CD14-positive monocyte (primary cell): ENCODE data around the gene SIRPB1. TPM values are rescaled to one million over a fixed set of nuclear protein-coding genes. Genes with fewer than 3 reads are reported as not detected.

ENCODE experiments used
- DNase-seq, 3 donors: peaks; one replicate each; pipeline ENCODE4 v3.0.0-alpha.2; 2011 to 2022
- H2AFZ ChIP-seq: 2 replicates; pipeline ENCODE4 v1.6.0; 2012; ENCODE audit warnings: mild to moderate bottlenecking, low read depth, low read length, inconsistent platforms; ENCODE audit not compliant: insufficient read depth, poor library complexity, severe bottlenecking
- H3K27ac ChIP-seq, 2 donors: 1 replicate in 1 of 2; 2 replicates in 1 of 2; pipeline ENCODE4 v1.5.1; 2012 to 2013; ENCODE audit warnings: low read length in 2 of 2, control low read depth in 1 of 2, inconsistent platforms in 1 of 2, low read depth in 1 of 2, mild to moderate bottlenecking in 1 of 2
- H3K27me3 ChIP-seq, 2 donors: one replicate each; pipeline versions ENCODE4 v1.6.0 to v1.6.1; 2011 to 2013; ENCODE audit warnings: low read length in 2 of 2; ENCODE audit not compliant: control insufficient read depth in 2 of 2, insufficient read depth in 2 of 2
- H3K36me3 ChIP-seq, 2 donors: replicated peaks in 1 of 2; 1 replicate in 1 of 2; 2 replicates in 1 of 2; pipeline versions ENCODE4 v1.5.1 to v1.6.1; 2012 to 2013; ENCODE audit warnings: low read length in 2 of 2, control low read depth in 1 of 2, inconsistent platforms in 1 of 2, mild to moderate bottlenecking in 1 of 2; ENCODE audit not compliant: insufficient read depth in 2 of 2, control insufficient read depth in 1 of 2
- H3K4me1 ChIP-seq, 2 donors: 1 replicate in 1 of 2; 2 replicates in 1 of 2; pipeline versions ENCODE4 v1.5.1 to v1.6.1; 2012 to 2013; ENCODE audit warnings: low read length in 2 of 2, control low read depth in 1 of 2, inconsistent platforms in 1 of 2, mild to moderate bottlenecking in 1 of 2, moderate library complexity in 1 of 2; ENCODE audit not compliant: insufficient read depth in 2 of 2, control insufficient read depth in 1 of 2
- H3K4me2 ChIP-seq: replicated peaks from 2 replicates; pipeline ENCODE3; 2012; ENCODE audit warnings: low read length, moderate library complexity, mild to moderate bottlenecking; ENCODE audit not compliant: poor library complexity, severe bottlenecking; ENCODE audit errors: extremely low read depth
- H3K4me3 ChIP-seq, 3 experiments: fragments of 200-600 bp in 1 of 3; sonication (generic) in 1 of 3; replicated peaks in 1 of 3; 1 replicate in 2 of 3; 2 replicates in 1 of 3; pipeline ENCODE4 v1.5.1; 2011 to 2013; ENCODE audit warnings: low read length in 3 of 3, mild to moderate bottlenecking in 3 of 3, control low read depth in 2 of 3, low read depth in 2 of 3, inconsistent platforms in 1 of 3, moderate library complexity in 1 of 3
- H3K79me2 ChIP-seq: 2 replicates; pipeline ENCODE4 v1.6.0; 2012; ENCODE audit warnings: mild to moderate bottlenecking, control low read depth, inconsistent platforms, low read length, moderate library complexity; ENCODE audit not compliant: insufficient read depth
- H3K9ac ChIP-seq: 2 replicates; pipeline ENCODE4 v1.6.0; 2017; ENCODE audit warnings: low read length, mild to moderate bottlenecking; ENCODE audit not compliant: insufficient read depth, poor library complexity, severe bottlenecking
- H3K9me3 ChIP-seq, 2 donors: replicated peaks in 1 of 2; 1 replicate in 1 of 2; 2 replicates in 1 of 2; pipeline versions ENCODE4 v1.5.1 to v1.6.1; 2012 to 2013; ENCODE audit warnings: low read length in 2 of 2, control low read depth in 1 of 2; ENCODE audit not compliant: control insufficient read depth in 1 of 2, insufficient read depth in 1 of 2
- H4K20me1 ChIP-seq: 2 replicates; pipeline ENCODE4 v1.6.0; 2012; ENCODE audit warnings: mild to moderate bottlenecking, low read length, control low read depth, moderate library complexity; ENCODE audit not compliant: insufficient read depth
- H3K27ac Mint-ChIP-seq, 7 donors: one replicate each; pipeline ENCODE4 v1.8.0; 2020; ENCODE audit warnings: mild to moderate bottlenecking in 7 of 7, mixed read lengths in 7 of 7, moderate library complexity in 6 of 7, inconsistent platforms in 2 of 7
- H3K27me3 Mint-ChIP-seq, 3 donors: one replicate each; pipeline ENCODE4 v1.8.0; 2021 to 2022; ENCODE audit warnings: low read depth in 3 of 3, mild to moderate bottlenecking in 3 of 3, mixed read lengths in 3 of 3, moderate library complexity in 3 of 3, inconsistent platforms in 1 of 3
- H3K36me3 Mint-ChIP-seq, 2 donors: one replicate each; pipeline ENCODE4 v1.8.0; 2020; ENCODE audit warnings: mixed read lengths in 2 of 2, inconsistent platforms in 1 of 2, mild to moderate bottlenecking in 1 of 2
- H3K4me1 Mint-ChIP-seq: one replicate; pipeline ENCODE4 v1.8.0; 2020; ENCODE audit warnings: mild to moderate bottlenecking, mixed read lengths
- H3K4me3 Mint-ChIP-seq, 2 donors: one replicate each; pipeline ENCODE4 v1.8.0; 2020; ENCODE audit warnings: mild to moderate bottlenecking in 2 of 2, mixed read lengths in 2 of 2, moderate library complexity in 1 of 2
- H3K9me3 Mint-ChIP-seq, 7 donors: one replicate each; pipeline ENCODE4 v1.8.0; 2020 to 2022; ENCODE audit warnings: mixed read lengths in 7 of 7, mild to moderate bottlenecking in 6 of 7, moderate library complexity in 6 of 7, inconsistent platforms in 2 of 7
- CTCF ChIP-seq: fragments of 200-600 bp; IDR thresholded peaks from one replicate; pipeline ENCODE4 v1.8.0; 2022; ENCODE audit warnings: antibody characterized with exemption, mild to moderate bottlenecking
- WGBS: methylation state at CpG from one replicate; pipeline ENCODE4 v1.1.5; 2013; ENCODE audit warnings: missing lambda C conversion rate; ENCODE audit not compliant: insufficient coverage; 5-methylcytosine and 5-hydroxymethylcytosine counted together
- intact Hi-C, 2 donors: fragments of 100-400 bp; cut with micrococcal nuclease; formaldehyde crosslinking; loops; one replicate each; pipeline versions ENCODE4 v1.15.0 to v1.15.1; 2023
- polyA plus RNA-seq, 3 donors: library from polyadenylated mRNA; depleted of rRNA in 1 of 3; unstranded in 2 of 3; stranded (reverse) in 1 of 3; fragments of 300-500 nt in 2 of 3; fragments of >200 nt in 1 of 3; fragmentation: Illumina TruSeq in 2 of 3; gene quantifications; 1 replicate in 2 of 3; 2 replicates in 1 of 3; pipeline ENCODE4 v1.2.3, GENCODE V29; 2012 to 2021

SIRPB1 gene
- polyA plus RNA-seq, 3 donors: 132 to 437 (median 137) TPM

GRCh38 chr20:1588533-1589460 lies 31.0 kb downstream of the SIRPB1 start:
- DNase-seq: peak in 1 of 3 donors; percentile 88
- H3K4me1 ChIP-seq: peaks cover 0 to 60% of the 10 kb centered on the region in 2 donors
- H3K36me3 ChIP-seq: no peaks in the 10 kb centered on the region
- no peaks in the 10 kb centered on the region for H3K4me1 Mint-ChIP-seq
- H4K20me1 ChIP-seq: no peaks in the 10 kb centered on the region
- no peak for TF ChIP-seq CTCF
- peaks cover 0 to 14% of the 10 kb centered on the region in 2 donors for H3K36me3 Mint-ChIP-seq
- H3K27me3 ChIP-seq: no peaks in the 10 kb centered on the region
- peak overlapping the region in 3 of 7 donors; percentile 96 to 98 (median 96) for H3K27ac Mint-ChIP-seq
- H2AFZ ChIP-seq: no peak overlapping the region
- H3K27me3 Mint-ChIP-seq: no peaks in the 10 kb centered on the region
- H3K79me2 ChIP-seq: no peaks in the 10 kb centered on the region
- no peaks in the 10 kb centered on the region for H3K9me3 Mint-ChIP-seq
- H3K4me3 Mint-ChIP-seq: no peak overlapping the region
- peak overlapping the region in 1 of 3 experiments; percentile 54 for H3K4me3 ChIP-seq
- no peak overlapping the region for H3K4me2 ChIP-seq
- intact Hi-C loops: no loop called here
- H3K9ac ChIP-seq: no peak overlapping the region
- H3K9me3 ChIP-seq: no peaks in the 10 kb centered on the region
- no CpG with 5 or more reads among the region's 9 CpGs for WGBS
- H3K27ac ChIP-seq: peak overlapping the region in 1 of 2 donors; percentile 98

GRCh38 chr20:1587781-1588532 lies 31.9 kb downstream of the SIRPB1 start:
- Histone ChIP-seq H3K36me3 (peaks cover 0 to 3% of the 10 kb centered on the region in 2 donors), H4K20me1 (no peaks in the 10 kb centered on the region), H3K27me3 (no peaks in the 10 kb centered on the region), H3K4me3 (peak overlapping the region in 1 of 3 experiments; percentile 54), H3K27ac (peak overlapping the region in 1 of 2 donors; percentile 98), H3K4me2 (no peak overlapping the region), H3K79me2 (no peaks in the 10 kb centered on the region), H2AFZ (no peak overlapping the region), H3K9ac (no peak overlapping the region), H3K4me1 (peaks cover 0 to 64% of the 10 kb centered on the region in 2 donors), H3K9me3 (no peaks in the 10 kb centered on the region)
- H3K27me3 Mint-ChIP-seq: no peaks in the 10 kb centered on the region
- intact Hi-C loops: no loop called here
- H3K4me1 Mint-ChIP-seq: no peaks in the 10 kb centered on the region
- DNase-seq: peak in 1 of 3 donors; percentile 66
- no peak overlapping the region for H3K4me3 Mint-ChIP-seq
- WGBS: 0% methylated on average over 1 of the region's 3 CpGs
- TF ChIP-seq CTCF: no peak
- H3K36me3 Mint-ChIP-seq: peaks cover 0 to 23% of the 10 kb centered on the region in 2 donors
- no peaks in the 10 kb centered on the region for H3K9me3 Mint-ChIP-seq
- H3K27ac Mint-ChIP-seq: peak overlapping the region in 3 of 7 donors; percentile 96 to 98 (median 96)
